Stimulated activated CD8-positive, alpha-beta memory T cell treated with anti-CD3 and anti-CD28 coated beads, Interleukin-12 subunit alpha, Interleukin-12 subunit beta, amount 100 ng/mL, for 1 hour (primary cell): ENCODE results near the gene HMCN2.
"Not testable (repeated sequence)": the region's sequence is repeated elsewhere in the genome, so short reads cannot be mapped to it uniquely, and the experiment has no call there.

Experiments used
- DNase-seq: peaks from one replicate; pipeline ENCODE4 v3.0.0-alpha.2; 2020; ENCODE audit warnings: low read depth

The HMCN2 gene

GRCh38 chr9:130333041-130333711 lies 67.6 kb downstream of the HMCN2 start:
- no peak for DNase-seq

- DNase-seq: no peak
Observed at GRCh38 chr9:130333712-130334062, 68.1 kb downstream of the HMCN2 start.

- no peak for DNase-seq
Observed at GRCh38 chr9:130334915-130335314, 69.4 kb downstream of the HMCN2 start.

GRCh38 chr9:130336027-130336610 lies 70.6 kb downstream of the HMCN2 start:
- DNase-seq: no peak

GRCh38 chr9:130336885-130337284 lies 71.3 kb downstream of the HMCN2 start:
- DNase-seq: no peak

- no peak for DNase-seq
Observed at GRCh38 chr9:130337318-130337717, 71.8 kb downstream of the HMCN2 start.

GRCh38 chr9:130337784-130338380 lies 72.3 kb downstream of the HMCN2 start:
- DNase-seq: no peak

GRCh38 chr9:130338891-130339290 lies 73.3 kb downstream of the HMCN2 start:
- not testable (repeated sequence) for DNase-seq

GRCh38 chr9:130339306-130339705 lies 73.7 kb downstream of the HMCN2 start:
- no peak for DNase-seq

- DNase-seq: no peak
Observed at GRCh38 chr9:130340011-130340410, 74.5 kb downstream of the HMCN2 start.

- DNase-seq: not testable (repeated sequence)
Observed at GRCh38 chr9:130340557-130340956, 75.0 kb downstream of the HMCN2 start.

- DNase-seq: no peak
Observed at GRCh38 chr9:130341128-130341527, 75.6 kb downstream of the HMCN2 start.

GRCh38 chr9:130341839-130342713 lies 76.5 kb downstream of the HMCN2 start:
- no peak for DNase-seq

- no peak for DNase-seq
Observed at GRCh38 chr9:130342714-130343085, 77.1 kb downstream of the HMCN2 start.

GRCh38 chr9:130343445-130343918 lies 77.9 kb downstream of the HMCN2 start:
- DNase-seq: no peak

- DNase-seq: no peak
Observed at GRCh38 chr9:130344366-130344765, 78.8 kb downstream of the HMCN2 start.

GRCh38 chr9:130345009-130345896 lies 79.7 kb downstream of the HMCN2 start:
- no peak for DNase-seq

- DNase-seq: no peak
Observed at GRCh38 chr9:130345897-130346385, 80.4 kb downstream of the HMCN2 start.

- no peak for DNase-seq
Observed at GRCh38 chr9:130346431-130346830, 80.9 kb downstream of the HMCN2 start.

GRCh38 chr9:130347036-130347435 lies 81.5 kb downstream of the HMCN2 start:
- no peak for DNase-seq

- no peak for DNase-seq
Observed at GRCh38 chr9:130347931-130348330, 82.4 kb downstream of the HMCN2 start.
